Thyroid gland (tissue), 4 donors: Measurements from ENCODE around the gene KCTD2. TPM values are rescaled to one million over a fixed set of nuclear protein-coding genes. Genes with fewer than 3 reads are reported as not detected.

ENCODE experiments used
- DNase-seq, 2 donors: peaks; one replicate each; pipeline ENCODE4 v3.0.0-alpha.2; 2019
- H3K27ac ChIP-seq, 3 donors: fragments of 200-600 bp; sonication (generic); 1 replicate in 2 of 3; 2 replicates in 1 of 3; pipeline ENCODE4 v1.5.1; 2016 to 2019; ENCODE audit warnings: mild to moderate bottlenecking in 1 of 3, moderate library complexity in 1 of 3
- H3K27me3 ChIP-seq: fragments of 200-600 bp; sonication (generic); one replicate; pipeline ENCODE4 v1.5.1; 2019
- H3K36me3 ChIP-seq, 2 donors: fragments of 200-600 bp; sonication (generic); one replicate each; pipeline ENCODE4 v1.5.1; 2016 to 2019
- H3K4me1 ChIP-seq, 2 donors: fragments of 200-600 bp; sonication (generic); one replicate each; pipeline ENCODE4 v1.5.1; 2017 to 2019
- H3K4me3 ChIP-seq, 3 donors: fragments of 200-600 bp; sonication (generic); replicated peaks in 1 of 3; 1 replicate in 2 of 3; 2 replicates in 1 of 3; pipeline ENCODE4 v1.5.1; 2016; ENCODE audit warnings: mild to moderate bottlenecking in 1 of 3
- H3K9me3 ChIP-seq: fragments of 200-600 bp; sonication (generic); one replicate; pipeline ENCODE4 v1.5.1; 2017
- POLR2A ChIP-seq, 2 donors: fragments of 450-650 bp; IDR thresholded peaks; one replicate each; pipeline ENCODE4 v1.6.1; 2017; ENCODE audit warnings: antibody characterized with exemption in 2 of 2, mild to moderate bottlenecking in 2 of 2, moderate library complexity in 1 of 2
- WGBS, 2 donors: methylation state at CpG; one replicate each; pipeline ENCODE4 v1.1.5; 2017; 5-methylcytosine and 5-hydroxymethylcytosine counted together
- intact Hi-C: fragments of 100-400 bp; cut with DNase I; formaldehyde crosslinking; loops from one replicate; pipeline ENCODE4 v1.15.1; 2023
- small RNA-seq: library from RNA; depleted of rRNA; stranded (forward); fragments of <200 nt; gene quantifications from one replicate; pipeline ENCODE3, GENCODE V24; 2016
- total RNA-seq, 4 donors: library from RNA; depleted of rRNA; stranded (reverse); fragments of >200 nt; gene quantifications; one replicate each; pipeline ENCODE4 v1.2.3, GENCODE V29; 2016
- TF ChIP-seq, protein P1 (sequence below), 6 experiments: fragments of 200-600 bp in 3 of 6; fragments of 450-650 bp in 3 of 6; sonication (generic) in 3 of 6; IDR thresholded peaks; one replicate each; pipeline ENCODE4 v1.5.1; 2016 to 2019; ENCODE audit warnings: antibody characterized with exemption in 6 of 6, mild to moderate bottlenecking in 2 of 6, inconsistent platforms in 1 of 6, moderate library complexity in 1 of 6

KCTD2 gene
- total RNA-seq, 4 donors from 2014 or later: 33.6 to 48.6 (median 41.7) TPM

DNA sequence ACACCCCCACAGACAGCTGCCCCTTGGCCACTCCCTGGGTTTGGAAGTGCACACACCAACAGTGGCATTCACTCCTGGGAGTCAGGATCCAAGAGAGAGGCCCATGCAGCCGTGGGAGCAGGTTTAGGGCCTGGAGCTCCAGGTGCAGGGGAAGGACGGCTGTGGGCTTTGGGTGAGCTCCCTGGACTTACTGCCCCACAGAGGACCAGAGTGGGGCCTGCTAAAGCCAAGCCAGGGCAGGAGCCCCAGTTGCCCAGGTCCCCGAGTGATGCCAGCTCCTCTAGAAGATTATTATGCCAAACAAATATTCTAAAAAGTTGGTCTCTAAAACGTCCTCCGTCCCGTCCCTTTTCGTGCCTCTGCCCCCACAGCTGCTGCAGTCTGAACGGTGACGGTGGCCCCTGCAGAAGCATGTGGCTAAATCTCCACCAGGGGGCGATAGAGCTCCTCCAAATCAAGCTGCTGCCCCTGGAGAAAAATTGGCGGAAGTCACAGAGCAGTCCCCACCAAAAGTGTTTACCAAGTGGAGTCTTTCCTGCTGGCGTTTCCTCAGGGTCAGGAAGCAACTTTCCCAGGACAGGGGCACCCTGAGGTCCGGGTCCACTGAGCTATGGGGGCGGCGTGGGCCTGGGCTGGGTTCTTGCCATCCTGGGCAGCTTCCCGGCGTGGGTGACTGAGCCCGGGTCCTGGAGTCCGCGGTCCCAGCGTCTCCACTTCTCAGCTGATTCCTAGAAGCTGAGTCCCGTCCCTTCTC, 67.0 kb downstream of the KCTD2 start:
- Histone ChIP-seq H3K4me3 (peak overlapping the region in 2 of 3 donors; percentile 6 to 16), H3K27ac (peak overlapping the region; percentile 63 to 82 (median 67)), H3K36me3 (no peaks in the 10 kb centered on the region), H3K4me1 (peaks cover 20 to 49% of the 10 kb centered on the region in 2 donors), H3K9me3 (no peaks in the 10 kb centered on the region), H3K27me3 (no peaks in the 10 kb centered on the region)
- 2 to 5% methylated on average over 12 to 20 of the region's 22 CpGs for WGBS, 2 donors
- peak; percentile 90 to 92 for DNase-seq
- TF ChIP-seq POLR2A (IDR thresholded peaks at IDR 0.05): no peak
- TF ChIP-seq, protein P1, sequence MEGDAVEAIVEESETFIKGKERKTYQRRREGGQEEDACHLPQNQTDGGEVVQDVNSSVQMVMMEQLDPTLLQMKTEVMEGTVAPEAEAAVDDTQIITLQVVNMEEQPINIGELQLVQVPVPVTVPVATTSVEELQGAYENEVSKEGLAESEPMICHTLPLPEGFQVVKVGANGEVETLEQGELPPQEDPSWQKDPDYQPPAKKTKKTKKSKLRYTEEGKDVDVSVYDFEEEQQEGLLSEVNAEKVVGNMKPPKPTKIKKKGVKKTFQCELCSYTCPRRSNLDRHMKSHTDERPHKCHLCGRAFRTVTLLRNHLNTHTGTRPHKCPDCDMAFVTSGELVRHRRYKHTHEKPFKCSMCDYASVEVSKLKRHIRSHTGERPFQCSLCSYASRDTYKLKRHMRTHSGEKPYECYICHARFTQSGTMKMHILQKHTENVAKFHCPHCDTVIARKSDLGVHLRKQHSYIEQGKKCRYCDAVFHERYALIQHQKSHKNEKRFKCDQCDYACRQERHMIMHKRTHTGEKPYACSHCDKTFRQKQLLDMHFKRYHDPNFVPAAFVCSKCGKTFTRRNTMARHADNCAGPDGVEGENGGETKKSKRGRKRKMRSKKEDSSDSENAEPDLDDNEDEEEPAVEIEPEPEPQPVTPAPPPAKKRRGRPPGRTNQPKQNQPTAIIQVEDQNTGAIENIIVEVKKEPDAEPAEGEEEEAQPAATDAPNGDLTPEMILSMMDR (IDR thresholded peaks at IDR 0.05): peak; percentile 62 to 97 (median 92)
- intact Hi-C loops: loop anchor here (5.0 kb wide), 3 partner anchors 52 to 152 kb away; partner anchors contain the start of gene SUMO2

DNA sequence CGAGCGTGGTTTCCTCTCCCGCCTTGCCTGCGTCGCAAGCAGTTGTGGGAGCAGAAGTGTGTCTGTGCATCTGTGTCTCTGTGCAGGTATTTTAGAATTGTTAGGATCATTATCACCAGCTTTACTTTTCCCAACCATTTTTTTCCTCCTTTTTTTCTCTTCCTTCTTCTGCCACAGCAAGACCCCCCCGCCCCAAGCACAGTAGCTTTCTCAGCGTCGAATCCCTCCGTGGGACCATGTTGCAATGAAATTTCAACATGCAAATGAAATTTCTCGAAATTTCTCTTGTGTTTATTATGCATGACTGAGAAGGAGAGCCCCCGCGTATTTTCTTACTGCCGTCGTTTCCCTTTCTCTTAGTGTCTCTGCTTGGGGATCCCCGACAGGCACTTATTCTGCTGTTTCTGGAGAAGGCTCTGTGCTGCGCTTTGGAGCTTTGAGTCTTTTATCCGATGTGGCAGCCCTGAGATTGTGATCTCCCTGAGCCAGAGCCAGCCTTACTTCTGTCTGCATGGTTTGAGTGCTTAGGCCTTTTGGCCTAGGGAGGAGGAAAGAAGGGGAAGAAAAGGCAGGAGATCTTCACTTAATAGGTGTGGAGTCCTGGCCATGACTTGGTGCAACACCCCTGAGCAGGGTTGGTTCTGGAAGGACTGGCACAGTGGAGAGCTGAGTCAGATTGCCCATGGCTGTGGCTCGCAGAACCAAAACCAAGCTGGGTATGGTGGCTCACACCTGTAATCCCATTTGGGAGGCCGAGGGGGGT, 67.7 kb downstream of the KCTD2 start:
- DNase-seq: no peak
- H3K4me1 ChIP-seq: peaks cover 15 to 43% of the 10 kb centered on the region in 2 donors
- H3K9me3 ChIP-seq: no peaks in the 10 kb centered on the region
- H3K36me3 ChIP-seq: no peaks in the 10 kb centered on the region
- TF ChIP-seq, protein P1 (IDR thresholded peaks at IDR 0.05): no peak
- no peak for TF ChIP-seq POLR2A (IDR thresholded peaks at IDR 0.05)
- H3K27ac ChIP-seq: peak overlapping the region; percentile 63 to 82 (median 67)
- peak overlapping the region in 2 of 3 donors; percentile 6 to 16 for H3K4me3 ChIP-seq
- WGBS, 2 donors: 43 to 48% methylated on average over 19 of the region's 19 CpGs
- intact Hi-C loops: loop anchor here (5.0 kb wide), 3 partner anchors 52 to 152 kb away; partner anchors contain the start of gene SUMO2
- H3K27me3 ChIP-seq: no peaks in the 10 kb centered on the region

Small RNA genes lying within 50 kb of the gene (small RNA-seq; reads per million reads assigned to genes)
- not detected for gene AC111186.1
- not detected for gene RF00019
- not detected for gene RN7SL573P
- not detected for gene RNU6-362P

Other genes with a start within 250 kb of the KCTD2 start
- 100 to 1,000 TPM in 2 of 4 donors, 10 to 100 TPM in 2; 63.4 to 120 (median 94.0) TPM for gene GRIN2C, start 187.3 kb upstream of the KCTD2 start, total RNA-seq
- gene FDXR, start 174.2 kb upstream of the KCTD2 start, total RNA-seq: 10 to 100 TPM in 2 of 4 donors, 1 to 10 TPM in 2; 5.9 to 18.6 (median 10.2) TPM
- not detected for gene FADS6, start 153.6 kb upstream of the KCTD2 start, total RNA-seq
- not detected for gene USH1G, start 124.0 kb upstream of the KCTD2 start, total RNA-seq
- not detected for gene OTOP2, start 123.0 kb upstream of the KCTD2 start, total RNA-seq
- gene OTOP3, start 111.3 kb upstream of the KCTD2 start, total RNA-seq: not detected
- 10 to 100 TPM; 19.4 to 27.4 (median 21.3) TPM for gene HID1, start 74.5 kb upstream of the KCTD2 start, total RNA-seq
- 1 to 10 TPM; 2.6 to 9.8 (median 4.2) TPM for gene CDR2L, start 59.6 kb upstream of the KCTD2 start, total RNA-seq
- 10 to 100 TPM; 37.8 to 55.1 (median 49.7) TPM for gene MRPL58, start 34.6 kb upstream of the KCTD2 start, total RNA-seq
- gene ATP5PD, start 256 bp upstream of the KCTD2 start, total RNA-seq: 100 to 1,000 TPM; 172 to 408 (median 330) TPM
- gene SLC16A5, start 40.7 kb downstream of the KCTD2 start, total RNA-seq: 10 to 100 TPM; 24.1 to 40.3 (median 27.6) TPM
- 10 to 100 TPM in 2 of 4 donors, 1 to 10 TPM in 2; 8.7 to 13.1 (median 10.5) TPM for gene ARMC7, start 62.7 kb downstream of the KCTD2 start, total RNA-seq
- gene NT5C, start 84.5 kb downstream of the KCTD2 start, total RNA-seq: 100 to 1,000 TPM in 3 of 4 donors, 10 to 100 TPM in 1; 84.7 to 203 (median 107) TPM
- gene JPT1, start 107.3 kb downstream of the KCTD2 start, total RNA-seq: 10 to 100 TPM; 15.1 to 23.4 (median 17.7) TPM
- gene SUMO2, start 135.7 kb downstream of the KCTD2 start, total RNA-seq: 100 to 1,000 TPM in 1 of 4 donors, 10 to 100 TPM in 3; 61.9 to 100 (median 82.1) TPM
- 10 to 100 TPM; 24.7 to 31.7 (median 27.1) TPM for gene NUP85, start 158.5 kb downstream of the KCTD2 start, total RNA-seq
- 10 to 100 TPM; 22.5 to 38.4 (median 24.1) TPM for gene GGA3, start 214.4 kb downstream of the KCTD2 start, total RNA-seq
- 10 to 100 TPM; 29.9 to 59.4 (median 41.0) TPM for gene MRPS7, start 214.7 kb downstream of the KCTD2 start, total RNA-seq
- 10 to 100 TPM; 17.7 to 31.1 (median 23.0) TPM for gene MIF4GD, start 224.0 kb downstream of the KCTD2 start, total RNA-seq
- gene SLC25A19, start 242.2 kb downstream of the KCTD2 start, total RNA-seq: 10 to 100 TPM in 3 of 4 donors, 1 to 10 TPM in 1; 2.1 to 14.3 (median 12.7) TPM